Trophoblast cell (in vitro differentiated cells and primary cell): ENCODE results near the gene RFPL3.

ENCODE experiments used
- DNase-seq, 2 donors: peaks; one replicate each; pipeline ENCODE4 v3.0.0-alpha.2; 2016
- H2AFZ ChIP-seq: 2 replicates; pipeline ENCODE4 v1.6.1; 2013; ENCODE audit warnings: low read length, moderate library complexity, mild to moderate bottlenecking; ENCODE audit not compliant: insufficient read depth, poor library complexity
- H2AK5ac ChIP-seq: 2 replicates; pipeline ENCODE4 v1.6.1; 2013; ENCODE audit warnings: mild to moderate bottlenecking, low read length
- H2BK120ac ChIP-seq: 2 replicates; pipeline ENCODE4 v1.6.1; 2013; ENCODE audit warnings: low read length, mild to moderate bottlenecking, moderate library complexity; ENCODE audit not compliant: insufficient read depth, poor library complexity
- H2BK12ac ChIP-seq: 2 replicates; pipeline ENCODE4 v1.6.1; 2013; ENCODE audit warnings: mild to moderate bottlenecking, low read length, moderate library complexity
- H2BK5ac ChIP-seq: 2 replicates; pipeline ENCODE4 v1.6.1; 2013; ENCODE audit warnings: low read length, low read depth, moderate library complexity, mild to moderate bottlenecking; ENCODE audit not compliant: poor library complexity
- H3K14ac ChIP-seq: 2 replicates; pipeline ENCODE4 v1.6.1; 2013; ENCODE audit warnings: mild to moderate bottlenecking, low read length
- H3K18ac ChIP-seq: 2 replicates; pipeline ENCODE4 v1.6.1; 2013; ENCODE audit warnings: mild to moderate bottlenecking, low read length
- H3K23ac ChIP-seq: 2 replicates; pipeline ENCODE4 v1.6.1; 2013; ENCODE audit warnings: low read length
- H3K27ac ChIP-seq: 2 replicates; pipeline ENCODE4 v1.5.1; 2013; ENCODE audit warnings: low read depth, mild to moderate bottlenecking, inconsistent platforms, low read length, moderate library complexity
- H3K27me3 ChIP-seq: 2 replicates; pipeline ENCODE4 v1.6.1; 2013; ENCODE audit warnings: inconsistent platforms, mild to moderate bottlenecking, low read length, moderate library complexity; ENCODE audit not compliant: insufficient read depth
- H3K36me3 ChIP-seq, 2 experiments: 1 replicate in 1 of 2; 2 replicates in 1 of 2; pipeline ENCODE4 v1.6.1; 2013; ENCODE audit warnings: low read length in 2 of 2, mild to moderate bottlenecking in 2 of 2, moderate library complexity in 1 of 2; ENCODE audit not compliant: insufficient read depth in 2 of 2, control insufficient read depth in 1 of 2
- H3K4ac ChIP-seq: 2 replicates; pipeline ENCODE4 v1.6.1; 2013; ENCODE audit warnings: low read depth, mild to moderate bottlenecking, low read length, moderate library complexity
- H3K4me1 ChIP-seq, 2 experiments: 1 replicate in 1 of 2; 2 replicates in 1 of 2; pipeline ENCODE4 v1.6.1; 2013; ENCODE audit warnings: low read length in 2 of 2, mild to moderate bottlenecking in 2 of 2, moderate library complexity in 1 of 2; ENCODE audit not compliant: insufficient read depth in 2 of 2, control insufficient read depth in 1 of 2
- H3K4me2 ChIP-seq: 2 replicates; pipeline ENCODE4 v1.6.1; 2013; ENCODE audit warnings: inconsistent platforms, mild to moderate bottlenecking, low read length, moderate library complexity
- H3K4me3 ChIP-seq: 2 replicates; pipeline ENCODE4 v1.5.1; 2013; ENCODE audit warnings: mild to moderate bottlenecking, low read depth, low read length, inconsistent platforms
- H3K79me1 ChIP-seq: one replicate; pipeline ENCODE4 v1.6.1; 2013; ENCODE audit warnings: low read length
- H3K79me2 ChIP-seq: 2 replicates; pipeline ENCODE4 v1.6.1; 2013; ENCODE audit warnings: low read length, mild to moderate bottlenecking; ENCODE audit not compliant: control insufficient read depth, insufficient read depth, poor library complexity
- H3K9ac ChIP-seq: 2 replicates; pipeline ENCODE4 v1.6.1; 2013; ENCODE audit warnings: mild to moderate bottlenecking, low read length
- H3K9me3 ChIP-seq: 2 replicates; pipeline ENCODE4 v1.6.1; 2013; ENCODE audit warnings: low read depth, mild to moderate bottlenecking, control low read depth, inconsistent platforms, low read length; ENCODE audit not compliant: insufficient read depth
- H4K12ac ChIP-seq: 2 replicates; pipeline ENCODE4 v1.6.1; 2013; ENCODE audit warnings: low read depth, mild to moderate bottlenecking, low read length, moderate library complexity
- H4K8ac ChIP-seq: 2 replicates; pipeline ENCODE4 v1.6.1; 2013; ENCODE audit warnings: low read depth, mild to moderate bottlenecking, low read length, moderate library complexity
- H4K91ac ChIP-seq: one replicate; pipeline ENCODE4 v1.6.1; 2013; ENCODE audit warnings: low read depth, mild to moderate bottlenecking, low read length, moderate library complexity
- WGBS: extraction: QIAGEN DNeasy Blood & Tissue Kit; methylation state at CpG from one replicate; pipeline ENCODE4 v1.1.7; 2013; ENCODE audit warnings: missing lambda C conversion rate; ENCODE audit not compliant: insufficient read length, insufficient coverage; ENCODE audit errors: extremely low coverage; 5-methylcytosine and 5-hydroxymethylcytosine counted together

Gene RFPL3

GRCh38 chr22:32404021-32404420, 46.4 kb downstream of the RFPL3 start:
- no peak overlapping the region for H4K91ac ChIP-seq
- H3K4me3 ChIP-seq, result no peak overlapping the region
- no peak overlapping the region for H4K8ac ChIP-seq
- no peak overlapping the region for H4K12ac ChIP-seq
- no CpG with 5 or more reads among the region's 2 CpGs for WGBS
- no peak overlapping the region for H3K27ac ChIP-seq
- H3K4me1 ChIP-seq, result no peaks in the 10 kb centered on the region
- no peak overlapping the region for H2AK5ac ChIP-seq
- no peaks in the 10 kb centered on the region for H3K79me1 ChIP-seq
- no peak overlapping the region for H3K9ac ChIP-seq
- H2BK120ac ChIP-seq, result no peak overlapping the region
- no peak overlapping the region for H2AFZ ChIP-seq
- H3K23ac ChIP-seq, result no peak overlapping the region
- no peaks in the 10 kb centered on the region for H3K79me2 ChIP-seq
- no peak overlapping the region for H3K4me2 ChIP-seq
- no peaks in the 10 kb centered on the region for H3K27me3 ChIP-seq
- H3K18ac ChIP-seq, result no peak overlapping the region
- H3K9me3 ChIP-seq, result no peaks in the 10 kb centered on the region
- no peak overlapping the region for H3K14ac ChIP-seq
- no peak overlapping the region for H2BK5ac ChIP-seq
- H2BK12ac ChIP-seq, result no peak overlapping the region
- DNase-seq, result no peak
- no peak overlapping the region for H3K4ac ChIP-seq
- peaks cover 33 to 52% of the 10 kb centered on the region in 2 experiments for H3K36me3 ChIP-seq

- Histone ChIP-seq H3K23ac (no peak overlapping the region), H3K79me1 (peaks cover 4% of the 10 kb centered on the region), H3K36me3 (peaks cover 23 to 33% of the 10 kb centered on the region in 2 experiments), H2BK5ac (no peak overlapping the region), H3K9me3 (no peaks in the 10 kb centered on the region), H3K4me1 (peaks cover 5% of the 10 kb centered on the region in 2 experiments), H3K4ac (no peak overlapping the region), H2BK120ac (no peak overlapping the region), H3K4me3 (no peak overlapping the region), H2AFZ (no peak overlapping the region), H4K8ac (no peak overlapping the region), H2BK12ac (no peak overlapping the region), H3K79me2 (peaks cover 11% of the 10 kb centered on the region), H3K14ac (no peak overlapping the region), H4K91ac (no peak overlapping the region), H3K27me3 (no peaks in the 10 kb centered on the region), H2AK5ac (no peak overlapping the region), H3K4me2 (no peak overlapping the region), H3K27ac (no peak overlapping the region), H3K18ac (no peak overlapping the region), H3K9ac (no peak overlapping the region), H4K12ac (no peak overlapping the region)
- DNase-seq, result no peak
- no CpG with 5 or more reads among the region's 3 CpGs for WGBS
Observed at GRCh38 chr22:32407312-32407711, 49.6 kb downstream of the RFPL3 start.

- no peak overlapping the region for H2BK5ac ChIP-seq
- H2BK12ac ChIP-seq, result no peak overlapping the region
- peaks cover 4% of the 10 kb centered on the region for H3K79me1 ChIP-seq
- no CpG with 5 or more reads among the region's 2 CpGs for WGBS
- no peak overlapping the region for H2AFZ ChIP-seq
- no peak overlapping the region for H3K14ac ChIP-seq
- peaks cover 18 to 29% of the 10 kb centered on the region in 2 experiments for H3K36me3 ChIP-seq
- H3K4me2 ChIP-seq, result no peak overlapping the region
- H3K18ac ChIP-seq, result no peak overlapping the region
- H3K23ac ChIP-seq, result no peak overlapping the region
- H3K4me1 ChIP-seq, result peaks cover 5% of the 10 kb centered on the region in 2 experiments
- H2AK5ac ChIP-seq, result no peak overlapping the region
- no peak overlapping the region for H3K27ac ChIP-seq
- H3K79me2 ChIP-seq, result peaks cover 11% of the 10 kb centered on the region
- H4K8ac ChIP-seq, result no peak overlapping the region
- no peak overlapping the region for H4K91ac ChIP-seq
- no peak overlapping the region for H3K4me3 ChIP-seq
- H3K9me3 ChIP-seq, result no peaks in the 10 kb centered on the region
- no peaks in the 10 kb centered on the region for H3K27me3 ChIP-seq
- H4K12ac ChIP-seq, result no peak overlapping the region
- H2BK120ac ChIP-seq, result no peak overlapping the region
- no peak overlapping the region for H3K9ac ChIP-seq
- H3K4ac ChIP-seq, result no peak overlapping the region
- no peak for DNase-seq
Observed at GRCh38 chr22:32407936-32408335, 50.3 kb downstream of the RFPL3 start.

- H3K79me2 ChIP-seq, result peaks cover 11% of the 10 kb centered on the region
- H3K27me3 ChIP-seq, result no peaks in the 10 kb centered on the region
- no peak overlapping the region for H2AK5ac ChIP-seq
- no peak overlapping the region for H3K27ac ChIP-seq
- H3K9ac ChIP-seq, result no peak overlapping the region
- H4K12ac ChIP-seq, result no peak overlapping the region
- no peak overlapping the region for H3K23ac ChIP-seq
- H3K4ac ChIP-seq, result peak overlapping the region; percentile 77
- peaks cover 4% of the 10 kb centered on the region for H3K79me1 ChIP-seq
- no peak overlapping the region for H4K8ac ChIP-seq
- H2AFZ ChIP-seq, result no peak overlapping the region
- peaks cover 5% of the 10 kb centered on the region in 2 experiments for H3K4me1 ChIP-seq
- H2BK12ac ChIP-seq, result no peak overlapping the region
- 100% methylated on average over 2 of the region's 9 CpGs for whole genome bisulfite sequencing
- H3K9me3 ChIP-seq, result no peaks in the 10 kb centered on the region
- H3K4me2 ChIP-seq, result no peak overlapping the region
- H3K18ac ChIP-seq, result no peak overlapping the region
- DNase-seq, result no peak
- H2BK120ac ChIP-seq, result no peak overlapping the region
- no peak overlapping the region for H3K4me3 ChIP-seq
- H2BK5ac ChIP-seq, result no peak overlapping the region
- H4K91ac ChIP-seq, result no peak overlapping the region
- H3K14ac ChIP-seq, result no peak overlapping the region
- H3K36me3 ChIP-seq, result peaks cover 9 to 21% of the 10 kb centered on the region in 2 experiments
Observed at GRCh38 chr22:32409977-32410376, 52.3 kb downstream of the RFPL3 start.
